Endothelial cell of umbilical vein (primary cell): ENCODE measurements around the gene RFFL. TPM values are rescaled to one million over a fixed set of nuclear protein-coding genes. Genes with fewer than 3 reads are reported as not detected.
A peak's percentile ranks its signal among the peaks of the same experiment; 100 is the strongest.

Experiments used
- BruUV-seq: library from RNA; stranded (reverse); fragments of 400-500 nt; replicated peaks from 2 replicates; lab custom pipeline; 2021; lab: Mats Ljungman, UMichigan
- CTCF ChIA-PET: fragments of 300-600, 350-600 bp; sonication (Branson Sonifier 250); formaldehyde crosslinking; loops from one replicate; lab custom pipeline; 2021; ENCODE audit warnings: antibody characterized with exemption, inconsistent platforms; lab: Charles Lee
- POLR2A ChIA-PET: fragments of 300-600, 350-600 bp; sonication (Branson Sonifier 250); formaldehyde crosslinking; loops from one replicate; lab custom pipeline; 2021; ENCODE audit warnings: antibody characterized with exemption, inconsistent platforms; lab: Charles Lee
- DNase-seq: peaks from one replicate; pipeline ENCODE4 v3.0.0-alpha.2; 2011; ENCODE audit warnings: low read depth, low spot score
- FAIRE-seq: peaks from 2 replicates; lab custom pipeline; 2011; peaks lifted over from hg19 to GRCh38; lab: Jason Lieb, UNC
- H2AFZ ChIP-seq: 2 replicates; pipeline ENCODE4 v1.6.0; 2012; ENCODE audit warnings: low read depth, low read length, control low read depth, inconsistent platforms
- H3K27ac ChIP-seq: 2 replicates; pipeline ENCODE4 v1.5.1; 2011; ENCODE audit warnings: low read depth, mild to moderate bottlenecking, control low read depth, low read length, moderate library complexity; ENCODE audit not compliant: insufficient read depth
- H3K27me3 ChIP-seq, 2 experiments: 2 replicates each; pipeline versions ENCODE4 v1.6.0 to v1.6.1; 2011; ENCODE audit warnings: low read length in 2 of 2, mixed read lengths in 1 of 2; ENCODE audit not compliant: control insufficient read depth in 2 of 2, insufficient read depth in 2 of 2
- H3K36me3 ChIP-seq, 2 experiments: 2 replicates in 1 of 2; 3 replicates in 1 of 2; pipeline ENCODE4 v1.5.1; 2011; ENCODE audit warnings: low read length in 2 of 2, mild to moderate bottlenecking in 1 of 2, moderate library complexity in 1 of 2; ENCODE audit not compliant: control insufficient read depth in 2 of 2, insufficient read depth in 2 of 2; ENCODE audit errors: extremely low read depth in 1 of 2
- H3K4me1 ChIP-seq: 3 replicates; pipeline ENCODE4 v1.5.1; 2011; ENCODE audit warnings: mild to moderate bottlenecking, low read length; ENCODE audit not compliant: control insufficient read depth, insufficient read depth; ENCODE audit errors: extremely low read depth
- H3K4me2 ChIP-seq: 2 replicates; pipeline ENCODE4 v1.6.1; 2011; ENCODE audit warnings: low read length, control low read depth, mixed read lengths; ENCODE audit not compliant: insufficient read depth
- H3K4me3 ChIP-seq, 3 experiments: fragments of 200-600 bp in 1 of 3; sonication (generic), shearing (Covaris generic) in 1 of 3; replicated peaks in 1 of 3; 2 replicates each; pipeline ENCODE4 v1.5.1; 2011 to 2016; ENCODE audit warnings: control low read depth in 3 of 3, low read length in 3 of 3, mild to moderate bottlenecking in 2 of 3, inconsistent platforms in 1 of 3, low read depth in 1 of 3, moderate library complexity in 1 of 3; ENCODE audit not compliant: insufficient read depth in 1 of 3
- H3K79me2 ChIP-seq: 2 replicates; pipeline ENCODE4 v1.6.0; 2012; ENCODE audit warnings: low read length, inconsistent platforms; ENCODE audit not compliant: control insufficient read depth, insufficient read depth
- H3K9ac ChIP-seq: replicated peaks from 2 replicates; pipeline ENCODE3; 2011; ENCODE audit warnings: low read length, control low read depth; ENCODE audit not compliant: insufficient read depth; ENCODE audit errors: extremely low read depth
- H3K9me1 ChIP-seq: replicated peaks from 3 replicates; pipeline ENCODE4 v1.6.0; 2011; ENCODE audit warnings: mild to moderate bottlenecking, low read length; ENCODE audit not compliant: control insufficient read depth, insufficient read depth; ENCODE audit errors: extremely low read depth
- H3K9me3 ChIP-seq: replicated peaks from 2 replicates; pipeline ENCODE4 v1.5.1; 2012; ENCODE audit warnings: low read length, inconsistent platforms; ENCODE audit not compliant: control insufficient read depth, insufficient read depth
- H4K20me1 ChIP-seq: replicated peaks from 2 replicates; pipeline ENCODE3; 2011; ENCODE audit warnings: mild to moderate bottlenecking, low read length; ENCODE audit not compliant: control insufficient read depth, insufficient read depth; ENCODE audit errors: extremely low read depth
- EZH2 ChIP-seq: IDR thresholded peaks from 2 replicates; pipeline ENCODE4 v1.6.1; 2012; ENCODE audit warnings: borderline replicate concordance, low read depth, mild to moderate bottlenecking, moderate library complexity, low read length, inconsistent platforms; ENCODE audit not compliant: severe bottlenecking
- FOS ChIP-seq: IDR thresholded peaks from 2 replicates; pipeline ENCODE4 v1.6.1; 2011; ENCODE audit warnings: mild to moderate bottlenecking, low read length, moderate library complexity, borderline replicate concordance; ENCODE audit not compliant: insufficient read depth
- GATA2 ChIP-seq: IDR thresholded peaks from 2 replicates; pipeline ENCODE4 v1.7.0; 2011; ENCODE audit warnings: low read depth, mild to moderate bottlenecking, moderate library complexity, mixed read lengths, low read length; ENCODE audit not compliant: insufficient read length, insufficient read depth
- JUN ChIP-seq: IDR thresholded peaks from 2 replicates; pipeline ENCODE4 v1.6.1; 2011; ENCODE audit warnings: borderline replicate concordance, low read depth; ENCODE audit not compliant: insufficient read length, insufficient read depth
- MAX ChIP-seq: IDR thresholded peaks from 2 replicates; pipeline ENCODE4 v1.6.1; 2011; ENCODE audit not compliant: insufficient read depth, insufficient read length
- MYC ChIP-seq: IDR thresholded peaks from one replicate; pipeline ENCODE4 v1.6.1; 2011; ENCODE audit warnings: mild to moderate bottlenecking, low read depth, low read length
- POLR2A ChIP-seq: IDR thresholded peaks from 2 replicates; pipeline ENCODE4 v1.6.1; 2012; ENCODE audit warnings: low read depth, mild to moderate bottlenecking, control low read depth, low read length
- POLR2AphosphoS5 ChIP-seq: IDR thresholded peaks from 2 replicates; pipeline ENCODE4 v1.6.1; 2012; ENCODE audit warnings: low read depth, mild to moderate bottlenecking, control low read depth, low read length, moderate library complexity; ENCODE audit not compliant: insufficient read depth
- dilution Hi-C: fragments of 300-500 bp; cut with MboI; formaldehyde crosslinking; loops from one replicate; pipeline ENCODE4 v1.15.0; 2019; ENCODE audit warnings: low sequenced_read_pairs; ENCODE audit not compliant: extremely low pct_ligation_motif_present
- intact Hi-C: fragments of 100-400 bp; cut with micrococcal nuclease; formaldehyde crosslinking; loops from one replicate; pipeline ENCODE4 v1.10.0; 2022
- polyA plus RNA-seq, 4 experiments: library from polyadenylated mRNA; depleted of rRNA in 3 of 4; stranded (reverse) in 3 of 4; unstranded in 1 of 4; fragments of >200 nt; gene quantifications; 2 replicates each; pipeline versions ENCODE4 v1.2.1 to v1.2.3, GENCODE V29; 2011 to 2012; ENCODE audit warnings: missing spikeins in 1 of 4
- total RNA-seq: library from RNA; stranded (reverse); gene quantifications from 2 replicates; pipeline ENCODE4 v1.2.3, GENCODE V29; 2021
- TF ChIP-seq, protein P1 (sequence below), 2 donors: IDR thresholded peaks; 1 replicate in 1 of 2; 2 replicates in 1 of 2; pipeline ENCODE4 v1.5.1; 2011; ENCODE audit warnings: low read length in 2 of 2, mild to moderate bottlenecking in 2 of 2, moderate library complexity in 2 of 2, control low read depth in 1 of 2, inconsistent platforms in 1 of 2, low read depth in 1 of 2; ENCODE audit not compliant: insufficient read depth in 1 of 2; ENCODE audit errors: extremely low read depth in 1 of 2

Gene RFFL
- total and polyA plus RNA-seq, 2 donors (not counting 3 experiments of a cell fraction or from before 2014, with no cell fraction given) = 7.0 to 14.1 TPM

DNA sequence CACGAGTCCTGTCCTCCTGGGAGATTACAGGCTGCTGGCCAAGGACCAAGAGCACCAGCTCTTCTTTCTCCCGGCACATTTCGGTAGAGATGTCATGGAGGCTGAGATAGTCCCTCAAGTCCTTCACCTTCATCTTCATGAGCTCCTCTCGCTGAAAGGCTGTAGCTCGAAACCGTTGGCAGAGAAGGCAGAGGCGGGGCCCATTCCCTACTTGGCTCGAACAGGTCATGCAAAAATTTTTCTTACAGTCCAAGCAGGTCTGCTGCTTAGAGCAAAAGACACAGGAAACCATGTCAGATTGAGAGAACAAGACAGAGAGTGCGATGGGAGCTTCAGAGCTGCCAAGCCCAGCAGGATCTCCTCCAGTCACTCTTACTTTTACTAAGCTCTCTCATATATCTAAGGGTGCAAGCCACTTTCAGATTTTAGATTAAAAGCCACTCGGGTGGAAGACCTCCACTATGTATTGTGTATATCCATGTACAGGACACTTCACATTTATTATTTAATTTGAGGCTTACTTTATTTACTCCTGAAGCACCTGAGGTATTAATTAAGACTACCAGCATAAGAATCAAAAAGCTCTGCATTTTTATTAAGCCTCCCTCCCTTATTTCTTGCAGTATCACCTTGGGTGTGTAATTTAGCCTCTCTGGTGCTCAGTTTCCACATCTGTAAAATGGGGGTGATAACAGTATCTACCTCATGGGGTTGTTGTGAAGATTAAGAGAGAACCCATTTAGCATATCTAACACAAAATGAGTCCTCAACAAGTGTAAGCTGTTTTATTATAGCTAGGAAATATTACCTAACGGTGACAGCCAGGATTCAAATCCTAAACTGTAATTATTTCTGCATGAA, 41.8 kb downstream of the RFFL start:
- no peak overlapping the region for H2AFZ ChIP-seq
- POLR2A ChIA-PET = interaction anchor here (0.6 to 0.9 kb wide), 2 partner anchors 20 to 64 kb away, joined by 3 read pairs; no protein-coding TSS in a partner anchor
- CTCF ChIA-PET = interaction anchor here (0.7 to 2.8 kb wide), 13 partner anchors 9 to 479 kb away, joined by 3 to 34 read pairs (median 8); partner anchors contain the start of genes RAD51D and RFFL
- dilution Hi-C loops = no loop called here
- DNase-seq (no peak), FAIRE-seq (no peak)
- no peaks in the 10 kb centered on the region for H3K9me1 ChIP-seq
- intact Hi-C loops = loop anchor here (1.0 to 2.0 kb wide), 6 partner anchors 23 to 98 kb away; partner anchors contain the start of genes CCT6B, RAD51D, RFFL and ZNF830
- H3K79me2 ChIP-seq = no peaks in the 10 kb centered on the region
- H3K36me3 ChIP-seq = no peaks in the 10 kb centered on the region
- H3K4me2 ChIP-seq = peak overlapping the region; percentile 41
- H3K4me1 ChIP-seq = peaks cover 23% of the 10 kb centered on the region
- TF ChIP-seq JUN (no peak), GATA2 (no peak), FOS (no peak), POLR2AphosphoS5 (no peak), MYC (no peak), EZH2 (no peak), MAX (no peak), POLR2A (no peak)
- TF ChIP-seq, protein P1, sequence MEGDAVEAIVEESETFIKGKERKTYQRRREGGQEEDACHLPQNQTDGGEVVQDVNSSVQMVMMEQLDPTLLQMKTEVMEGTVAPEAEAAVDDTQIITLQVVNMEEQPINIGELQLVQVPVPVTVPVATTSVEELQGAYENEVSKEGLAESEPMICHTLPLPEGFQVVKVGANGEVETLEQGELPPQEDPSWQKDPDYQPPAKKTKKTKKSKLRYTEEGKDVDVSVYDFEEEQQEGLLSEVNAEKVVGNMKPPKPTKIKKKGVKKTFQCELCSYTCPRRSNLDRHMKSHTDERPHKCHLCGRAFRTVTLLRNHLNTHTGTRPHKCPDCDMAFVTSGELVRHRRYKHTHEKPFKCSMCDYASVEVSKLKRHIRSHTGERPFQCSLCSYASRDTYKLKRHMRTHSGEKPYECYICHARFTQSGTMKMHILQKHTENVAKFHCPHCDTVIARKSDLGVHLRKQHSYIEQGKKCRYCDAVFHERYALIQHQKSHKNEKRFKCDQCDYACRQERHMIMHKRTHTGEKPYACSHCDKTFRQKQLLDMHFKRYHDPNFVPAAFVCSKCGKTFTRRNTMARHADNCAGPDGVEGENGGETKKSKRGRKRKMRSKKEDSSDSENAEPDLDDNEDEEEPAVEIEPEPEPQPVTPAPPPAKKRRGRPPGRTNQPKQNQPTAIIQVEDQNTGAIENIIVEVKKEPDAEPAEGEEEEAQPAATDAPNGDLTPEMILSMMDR (IDR thresholded peaks at IDR 0.05; ENCODE audit: extremely low read depth in 1 of 2, insufficient read depth in 1 of 2, low read depth in 1 of 2, low read length in 2 of 2) = no peak
- H3K9ac ChIP-seq = peak overlapping the region; percentile 78
- H3K4me3 ChIP-seq = peak overlapping the region in 1 of 3 experiments; percentile 4
- no peaks in the 10 kb centered on the region for H3K9me3 ChIP-seq
- H3K27me3 ChIP-seq = no peaks in the 10 kb centered on the region
- H4K20me1 ChIP-seq = no peaks in the 10 kb centered on the region
- BruUV-seq = no TSS peak
- peak overlapping the region; percentile 91 for H3K27ac ChIP-seq
